NCI-H82 (cell line): ENCODE results near the gene PABPC1L2A.
"Not testable (repeated sequence)": the region's sequence is repeated elsewhere in the genome, so short reads cannot be mapped to it uniquely, and the experiment has no call there.

ENCODE experiments used
- DNase-seq: peaks from one replicate; lab custom pipeline; 2025; lab: John Stamatoyannopoulos, UW

The PABPC1L2A gene

GRCh38 chrX:73079024-73079562 lies at the start of gene PABPC1L2A:
TSS of gene PABPC1L2A (minus strand) at chrX:73079512. CDS start at chrX:73079386, 126 bp downstream.
- DNase-seq, result not testable (repeated sequence)

DNA sequence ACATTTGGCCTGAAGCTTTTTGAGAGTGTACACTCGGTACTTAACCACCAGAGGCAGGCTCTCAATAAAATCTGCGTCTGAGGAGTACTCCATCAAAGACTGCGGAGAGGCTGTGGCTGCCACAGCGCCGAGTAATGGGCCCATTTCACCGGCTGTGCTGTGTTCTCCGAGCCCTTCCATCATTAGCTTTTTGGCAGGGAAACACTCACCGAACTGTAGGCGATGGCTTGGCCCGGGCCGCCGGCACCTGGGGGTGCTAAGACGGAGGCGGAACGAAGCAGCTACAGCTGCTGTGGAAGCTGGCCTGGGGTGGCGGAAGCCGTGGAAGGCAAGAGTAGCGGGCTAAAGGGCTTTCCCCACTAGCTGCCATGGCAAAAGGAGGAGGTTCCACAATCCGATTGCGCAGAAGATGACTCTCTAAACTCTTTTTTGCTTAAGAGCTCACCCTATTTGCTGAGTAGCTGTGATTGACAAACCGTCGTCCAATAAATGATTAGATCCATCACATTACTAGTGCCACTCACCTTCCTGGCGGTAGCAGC lies 48.5 kb upstream of the PABPC1L2A start:
- DNase-seq, result peak; percentile 3

GRCh38 chrX:73126240-73126639 lies 46.9 kb upstream of the PABPC1L2A start:
- no peak for DNase-seq

DNA sequence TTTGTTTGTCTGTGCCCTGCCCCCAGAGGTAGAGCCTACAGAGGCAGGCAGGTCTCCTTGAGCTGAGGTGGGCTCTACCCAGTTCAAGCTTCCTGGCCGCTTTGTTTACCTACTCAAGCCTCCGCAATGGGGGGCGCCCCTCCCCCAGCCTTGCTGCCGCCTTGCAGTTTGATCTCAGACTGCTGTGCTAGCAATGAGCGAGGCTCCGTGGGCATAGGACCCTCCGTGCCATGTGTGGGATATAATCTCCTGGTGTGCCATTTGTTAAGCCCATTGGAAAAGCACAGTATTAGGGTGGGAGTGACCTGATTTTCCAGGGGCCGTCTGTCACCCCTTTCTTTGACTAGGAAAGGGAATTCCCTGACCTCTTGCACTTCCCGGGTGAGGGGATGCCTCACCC lies 20.2 kb upstream of the PABPC1L2A start:
- not testable (repeated sequence) for DNase-seq

- DNase-seq, result peak; percentile 30
Measured at GRCh38 chrX:73086766-73087165, 7.5 kb upstream of the PABPC1L2A start.

- not testable (repeated sequence) for DNase-seq
Measured at GRCh38 chrX:73079884-73080283, 572 bp upstream of the PABPC1L2A start.

DNA sequence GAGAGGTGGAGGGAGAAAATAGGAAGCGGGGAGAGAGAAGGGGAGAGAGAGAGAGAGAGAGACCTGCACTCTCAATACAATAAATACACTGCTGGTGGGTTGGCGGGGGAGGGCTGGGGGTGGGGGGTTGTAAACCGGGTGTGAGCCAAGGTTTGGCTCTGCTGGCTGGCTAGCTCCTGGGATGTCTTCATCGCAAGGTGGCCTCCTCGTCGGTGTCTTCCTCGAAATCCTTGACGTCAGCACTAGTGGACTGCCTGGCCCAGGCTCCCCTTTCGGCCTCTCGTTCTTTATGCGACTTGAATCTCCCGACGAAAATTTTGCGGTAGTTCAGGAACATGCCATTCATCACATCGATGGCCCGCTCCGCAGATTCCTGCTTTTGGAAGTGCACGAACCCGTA lies 715 bp downstream of the PABPC1L2A start:
- DNase-seq, result not testable (repeated sequence)

GRCh38 chrX:73076838-73077237 lies 2.5 kb downstream of the PABPC1L2A start:
- DNase-seq, result no peak

DNA sequence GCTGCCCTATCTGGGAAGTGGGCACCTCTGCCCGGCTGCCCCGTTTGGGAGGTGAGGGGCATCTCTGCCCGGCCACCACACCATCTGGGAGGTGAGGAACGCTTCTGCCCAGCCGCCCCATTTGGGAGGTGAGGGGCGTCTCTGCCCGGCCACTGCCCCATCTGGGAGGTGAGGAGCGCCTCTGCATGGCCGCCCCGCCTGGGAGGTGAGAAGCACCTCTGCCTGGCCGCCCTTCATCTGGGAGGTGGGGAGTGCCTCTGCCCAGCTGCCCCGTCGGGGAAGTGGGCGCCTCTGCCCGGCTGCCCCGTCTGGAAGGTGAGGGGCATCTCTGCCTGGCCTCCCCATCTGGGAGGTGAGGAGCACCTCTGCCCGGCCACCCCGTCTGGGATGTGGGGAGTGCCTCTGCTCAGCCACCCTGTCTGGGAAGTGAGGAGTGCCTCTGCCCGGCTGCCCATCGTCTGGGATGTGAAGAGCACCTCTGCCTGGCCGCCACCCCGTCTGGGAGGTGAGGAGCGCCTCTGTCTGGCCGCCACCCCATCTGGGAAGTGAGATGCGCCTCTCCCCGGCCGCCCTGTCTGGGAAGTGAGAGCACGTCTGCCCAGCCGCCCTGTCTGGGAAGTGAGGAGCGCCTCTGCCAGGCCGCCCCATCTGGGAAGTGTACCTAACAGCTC lies 9.8 kb downstream of the PABPC1L2A start:
- DNase-seq, result no peak

- DNase-seq, result no peak
Measured at GRCh38 chrX:73068467-73069364, 10.6 kb downstream of the PABPC1L2A start.

DNA sequence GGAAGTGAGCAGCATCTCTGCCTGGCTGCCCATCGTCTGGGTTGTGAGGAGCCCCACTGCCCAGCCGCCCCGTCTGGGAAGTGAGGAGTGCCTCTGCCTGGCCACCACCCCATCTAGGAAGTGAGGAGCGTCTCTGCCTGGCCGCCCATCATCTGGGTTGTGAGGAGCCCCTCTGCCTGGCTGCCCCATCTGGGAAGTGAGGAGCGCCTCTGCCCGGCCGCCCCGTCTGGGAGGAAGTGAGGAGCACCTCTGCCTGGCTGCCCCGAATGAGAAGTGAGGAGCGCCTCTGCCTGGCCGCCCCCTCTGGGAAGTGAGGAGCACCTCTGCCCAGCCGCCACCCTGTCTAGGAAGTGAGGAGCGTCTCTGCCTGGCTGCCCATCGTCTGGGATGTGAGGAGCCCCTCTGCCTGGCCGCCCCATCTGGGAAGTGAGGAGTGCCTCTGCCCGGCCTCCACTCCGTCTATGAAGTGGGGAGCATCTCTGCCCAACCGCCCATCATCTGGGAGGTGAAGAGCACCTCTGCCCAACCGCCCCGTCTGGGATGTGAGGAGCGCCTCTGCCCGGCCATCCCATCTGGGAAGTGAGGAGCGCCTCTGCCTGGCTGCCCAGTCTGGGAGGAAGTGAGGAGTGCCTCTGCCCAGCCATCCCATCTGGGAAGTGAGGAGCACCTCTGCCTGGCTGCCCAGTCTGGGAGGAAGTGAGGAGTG lies 11.4 kb downstream of the PABPC1L2A start:
- not testable (repeated sequence) for DNase-seq

DNA sequence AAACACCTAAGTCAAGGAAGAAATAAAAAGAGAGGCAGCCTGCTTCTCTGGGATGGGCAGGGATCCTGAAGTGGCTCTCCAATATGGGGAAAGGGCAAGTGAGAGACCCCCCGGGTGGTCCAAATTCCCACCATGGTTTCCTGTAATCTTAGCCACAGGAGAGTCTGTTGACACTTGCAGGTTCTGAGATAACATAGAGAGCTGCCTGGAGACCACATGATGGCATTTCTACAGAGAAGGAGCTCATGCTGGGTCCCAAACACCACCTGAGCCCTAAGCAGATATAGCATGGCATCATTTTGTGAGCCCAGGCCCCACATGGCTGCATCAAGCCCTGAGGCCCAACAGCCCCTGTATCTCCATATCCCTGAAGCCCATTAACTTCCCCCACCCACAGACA lies 50.4 kb downstream of the PABPC1L2A start:
- DNase-seq, result no peak
